GM10847 (cell line): ENCODE results near the gene RTTN.

Experiments
- POLR2A ChIP-seq: IDR thresholded peaks from 2 replicates; pipeline ENCODE4 v1.6.1; 2011; ENCODE audit not compliant: insufficient read length; ENCODE audit errors: extremely low read depth

The RTTN gene

DNA sequence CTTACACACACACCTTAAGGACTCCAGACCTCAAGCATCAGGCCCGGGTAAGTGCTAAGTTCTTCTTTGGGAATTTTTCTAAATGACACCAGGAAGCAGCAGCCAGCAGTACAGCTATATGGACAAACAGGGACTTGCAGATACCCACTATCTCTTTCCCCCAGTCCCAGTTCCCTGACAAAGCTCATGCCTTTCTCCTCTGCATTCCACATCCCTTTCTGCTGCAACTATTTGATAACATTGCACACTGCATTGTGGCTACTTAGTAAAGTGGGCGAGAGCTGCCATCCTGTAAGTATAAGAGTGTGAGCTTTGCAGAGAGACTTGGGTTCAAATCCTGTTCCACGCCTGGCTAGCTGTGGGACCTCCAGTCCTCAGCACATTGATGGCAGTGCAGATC is 243.8 kb downstream of the RTTN start:
- TF ChIP-seq POLR2A, result no peak

DNA sequence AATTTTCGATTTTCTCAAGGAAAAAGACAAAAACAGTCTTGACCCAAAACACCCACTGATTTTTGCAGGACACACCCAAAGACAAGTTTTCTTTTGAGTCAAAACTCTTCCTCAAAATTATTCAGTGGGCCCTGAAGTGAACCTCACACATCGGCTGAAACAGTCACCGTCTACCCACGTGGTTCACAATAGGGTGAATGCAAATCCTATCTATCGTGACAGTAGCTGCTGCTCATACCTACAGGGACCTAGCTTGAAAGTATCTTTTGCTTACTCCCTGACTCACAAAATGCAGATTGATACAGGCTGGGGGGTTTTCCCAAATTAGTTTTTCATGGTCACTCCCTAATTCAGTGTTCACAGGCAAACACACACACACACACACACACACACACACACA is 247.1 kb downstream of the RTTN start:
- no peak for TF ChIP-seq POLR2A

DNA sequence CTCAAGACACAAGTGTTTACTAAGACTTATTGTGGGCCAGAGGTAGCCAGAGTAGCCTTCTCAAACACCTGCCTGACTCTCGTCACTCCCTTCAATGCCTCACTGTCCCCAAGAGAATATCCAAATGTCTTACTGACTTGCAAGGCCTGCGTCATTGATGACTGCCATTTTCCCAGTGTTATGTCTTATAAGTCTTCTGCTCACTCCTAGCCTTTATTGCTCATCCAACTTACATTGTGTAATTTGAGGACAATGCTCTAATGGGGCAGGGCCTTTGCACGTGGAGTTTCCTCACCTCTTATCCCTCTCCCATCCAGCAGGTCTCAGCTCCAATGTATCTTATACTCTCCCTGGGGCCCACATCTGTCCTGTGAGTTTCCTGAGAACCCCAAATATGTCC is 247.7 kb downstream of the RTTN start:
- no peak for TF ChIP-seq POLR2A

DNA sequence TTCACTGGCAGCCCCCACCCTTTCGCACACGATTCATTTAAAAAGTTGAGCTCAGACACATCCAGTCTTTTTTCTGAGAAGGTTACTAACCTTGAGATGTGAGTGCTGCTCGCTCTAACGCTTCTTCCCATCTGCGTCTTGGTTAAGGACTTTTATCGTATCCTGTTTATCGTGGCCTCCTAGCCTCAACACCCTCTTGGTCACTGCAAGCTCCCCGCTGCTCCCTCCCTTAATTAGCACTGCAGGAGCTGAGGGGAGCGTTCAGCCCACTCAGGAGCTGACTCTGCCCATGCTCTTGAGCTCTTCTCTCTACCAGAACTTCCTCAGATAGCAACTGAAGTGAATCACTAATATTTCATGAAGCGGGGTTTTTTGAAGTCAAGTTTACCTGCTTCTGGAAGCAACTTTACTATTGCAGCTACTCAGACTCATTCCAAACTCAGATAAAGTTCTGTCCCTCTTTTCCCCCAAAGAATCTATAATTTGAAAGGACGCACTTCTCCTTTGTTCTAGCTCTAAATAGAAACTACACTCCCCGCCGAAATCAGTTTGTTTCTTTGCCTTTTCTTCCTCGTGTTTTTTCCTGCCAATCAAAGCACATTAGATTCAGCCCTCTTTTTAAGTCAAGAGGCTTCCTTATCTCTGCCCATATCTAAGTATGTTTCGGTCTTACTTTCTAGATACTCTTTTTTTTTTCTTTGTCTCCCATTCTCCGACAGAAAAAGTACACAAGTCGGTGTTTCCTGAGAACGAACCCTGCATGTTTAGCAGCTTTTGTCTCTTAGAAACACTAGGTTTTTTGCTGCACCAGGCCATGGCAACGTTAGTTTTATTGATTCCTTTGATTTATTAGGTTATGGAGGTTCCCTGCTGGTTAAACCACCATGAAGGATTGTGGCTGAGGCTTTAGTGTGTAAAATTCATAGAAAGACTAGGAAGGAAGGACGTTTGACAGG is 248.5 kb downstream of the RTTN start:
- TF ChIP-seq POLR2A, result no peak

DNA sequence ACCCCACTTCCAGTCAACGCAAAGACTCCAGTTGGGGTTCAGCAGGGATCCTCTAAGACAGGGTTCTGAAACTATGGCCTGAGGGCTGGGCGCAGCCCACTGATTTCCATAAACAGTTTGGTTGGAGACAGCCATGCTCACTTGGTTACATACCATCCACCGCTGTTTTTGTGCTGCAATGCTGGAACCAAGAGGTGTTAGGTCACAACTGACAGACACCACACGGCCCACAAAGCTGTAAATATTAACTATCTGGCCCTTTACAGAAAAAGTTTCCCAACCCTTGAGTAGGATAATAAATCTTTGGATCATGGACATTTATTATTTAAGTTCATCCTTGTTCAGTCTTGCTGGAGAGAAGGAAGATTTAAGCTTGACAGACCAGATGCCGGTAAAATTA is 249.4 kb downstream of the RTTN start:
- no peak for TF ChIP-seq POLR2A

DNA sequence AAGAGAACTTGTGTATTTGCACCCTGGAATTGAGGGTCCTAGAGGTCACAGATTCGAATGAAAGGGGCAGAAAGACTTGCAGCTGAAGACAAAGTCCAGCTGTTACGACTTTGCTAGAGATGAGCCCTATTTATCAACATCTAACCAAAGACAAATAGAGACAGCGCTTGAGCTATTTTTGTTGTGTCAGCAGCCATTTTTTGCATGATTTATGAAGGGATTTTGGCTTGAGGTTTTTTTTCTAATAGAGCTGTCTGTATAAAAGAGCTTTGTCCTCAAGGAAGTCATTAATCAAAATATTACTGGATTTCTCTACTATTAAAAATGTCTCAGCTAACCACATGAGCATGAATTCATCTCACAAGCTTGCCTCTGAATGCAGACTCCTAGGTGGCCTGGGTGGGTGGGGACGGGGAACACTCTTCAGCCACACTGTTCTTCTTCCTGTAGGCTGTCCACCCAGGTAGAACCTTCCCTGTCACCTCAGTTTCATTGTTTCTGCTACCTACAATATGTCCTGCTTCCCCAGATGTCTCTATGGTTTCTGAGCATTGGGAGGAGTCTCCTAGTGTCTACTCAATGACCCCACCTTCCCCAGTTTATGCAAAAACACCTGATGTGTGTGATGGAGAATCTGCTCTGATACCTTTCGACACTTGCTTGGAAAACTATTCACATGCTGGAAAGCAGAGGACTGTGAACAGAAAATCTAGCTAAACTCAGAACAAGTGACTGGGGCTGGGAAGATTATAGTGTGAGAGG is 250.6 kb downstream of the RTTN start:
- TF ChIP-seq POLR2A, result no peak

DNA sequence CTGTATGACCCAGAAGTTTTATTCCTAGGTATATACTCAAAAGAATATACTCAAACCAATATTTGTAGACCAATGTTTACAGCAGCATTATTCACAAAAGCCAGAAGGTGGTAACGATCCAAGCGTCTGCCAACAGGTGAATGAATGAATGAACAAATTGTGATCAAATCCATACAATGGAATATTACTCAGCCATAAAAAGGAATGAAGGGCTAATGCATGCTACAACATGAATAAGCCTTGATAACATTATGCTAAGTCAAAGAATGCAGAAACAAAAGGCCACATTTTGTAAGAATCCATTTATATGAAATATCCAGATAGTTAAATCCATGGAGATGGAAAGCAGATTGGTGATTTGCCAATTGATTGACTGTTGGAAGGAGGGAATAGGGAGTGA is 252.3 kb downstream of the RTTN start:
- no peak for TF ChIP-seq POLR2A
